ENCODE data around the gene TMEM86B. TPM values are rescaled to one million over a fixed set of nuclear protein-coding genes. Genes with fewer than 3 reads are reported as not detected.
"Not testable (repeated sequence)": the region's sequence is repeated elsewhere in the genome, so short reads cannot be mapped to it uniquely, and the experiment has no call there.

Gene TMEM86B
- total and polyA plus RNA-seq, 3 donors from 2014 or later = 12.8 to 13.9 (median 13.4) TPM

DNA sequence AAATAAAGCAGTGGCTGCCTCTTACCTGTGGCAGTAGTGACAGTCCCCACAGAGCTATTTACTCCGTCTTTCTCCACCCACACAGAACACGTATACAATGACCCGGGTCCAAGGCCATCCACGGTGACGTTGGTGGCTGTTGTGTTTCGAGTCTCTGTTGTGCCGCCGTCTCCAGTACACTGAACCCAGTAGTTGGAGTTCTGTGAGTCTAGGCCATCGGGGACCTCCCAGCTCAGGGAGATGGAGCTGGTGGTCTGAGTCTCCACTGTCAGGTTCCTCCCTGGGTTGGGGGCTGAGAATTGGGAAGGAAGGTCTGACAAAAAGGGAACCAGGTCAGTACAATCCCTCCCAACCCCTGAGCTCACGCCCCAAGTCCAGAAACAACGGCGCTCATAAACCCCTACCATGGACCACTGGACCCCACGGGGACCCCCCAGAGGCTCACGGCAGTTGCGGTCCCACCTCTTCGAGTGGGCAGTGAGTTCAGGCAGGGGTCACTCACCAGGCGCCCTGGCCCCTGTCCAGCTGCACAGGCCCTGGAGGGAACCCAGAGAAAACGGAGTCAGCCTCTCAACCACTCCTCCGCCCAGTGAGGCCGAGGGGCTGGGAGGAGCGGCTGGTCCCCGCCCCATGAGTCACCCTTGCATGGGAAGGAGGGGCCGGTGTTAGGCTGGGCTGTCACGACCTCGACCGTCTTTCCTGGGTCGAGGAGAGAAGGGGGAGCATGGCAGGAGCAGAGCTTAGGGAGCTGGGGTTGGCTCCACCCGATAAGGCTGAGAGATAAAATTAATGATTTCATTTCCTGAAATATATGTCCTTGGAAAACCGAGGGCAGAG, 21.7 kb downstream of the TMEM86B start:
- intact Hi-C loops (cut with DNase I; ENCODE audit: low total_unique reads) = no loop called here
- peak; percentile 85 for DNase-seq
- H3K4me1 ChIP-seq = peaks cover 5% of the 10 kb centered on the region
- H3K9me3 ChIP-seq = no peaks in the 10 kb centered on the region
- TF ChIP-seq POLR2A (IDR thresholded peaks at IDR 0.05) = no peak
- TF ChIP-seq CTCF (IDR thresholded peaks at IDR 0.05) = no peak
- no peaks in the 10 kb centered on the region for H3K27me3 ChIP-seq
- WGBS, 2 donors = 23 to 48% methylated on average over 15 to 29 of the region's 29 CpGs
- H3K4me3 ChIP-seq = no peak overlapping the region
- H3K27ac ChIP-seq = no peak overlapping the region
- no peaks in the 10 kb centered on the region for H3K36me3 ChIP-seq (ENCODE audit: low read depth, missing control alignments)

GRCh38 chr19:55202199-55202598, 26.4 kb downstream of the TMEM86B start:
- H3K27ac ChIP-seq; H3K9me3 ChIP-seq; intact Hi-C loops (cut with DNase I; ENCODE audit: low total_unique reads); H3K4me3 ChIP-seq; H3K27me3 ChIP-seq; H3K4me1 ChIP-seq; DNase-seq; H3K36me3 ChIP-seq (ENCODE audit: low read depth, missing control alignments): not testable (repeated sequence)
- 72 to 78% methylated on average over 10 of the region's 10 CpGs for WGBS, 2 donors

GRCh38 chr19:55199620-55200204, 28.9 kb downstream of the TMEM86B start:
- Histone ChIP-seq H3K4me1 (no peaks in the 10 kb centered on the region), H3K9me3 (no peaks in the 10 kb centered on the region), H3K27ac (no peak overlapping the region), H3K36me3 (ENCODE audit: low read depth, missing control alignments) (no peaks in the 10 kb centered on the region), H3K27me3 (no peaks in the 10 kb centered on the region), H3K4me3 (no peak overlapping the region)
- intact Hi-C loops (cut with DNase I; ENCODE audit: low total_unique reads) = no loop called here
- TF ChIP-seq CTCF (IDR thresholded peaks at IDR 0.05) (no peak), POLR2A (IDR thresholded peaks at IDR 0.05) (no peak)
- WGBS, 2 donors = 74 to 79% methylated on average over 5 of the region's 5 CpGs
- no peak for DNase-seq

DNA sequence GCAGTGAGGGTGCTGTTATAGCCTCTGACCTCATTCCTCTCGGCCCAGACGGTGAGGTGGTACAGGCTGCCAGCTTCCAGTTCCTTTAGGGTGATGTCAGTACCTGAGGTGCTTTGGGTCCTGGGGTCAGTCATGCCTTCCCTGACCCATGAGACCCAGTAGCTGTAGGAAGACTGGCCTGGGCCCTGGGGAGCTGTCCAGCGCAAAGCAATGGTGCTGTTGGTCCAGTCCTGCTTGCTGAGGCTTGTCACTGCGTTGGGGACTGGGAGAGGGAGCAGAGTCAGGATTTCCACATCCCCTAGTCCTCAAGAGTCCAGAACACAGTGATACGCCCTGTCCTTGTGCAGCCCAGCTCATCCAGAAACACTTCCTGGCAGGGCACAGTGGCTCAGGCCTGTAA, 29.9 kb downstream of the TMEM86B start:
- H3K36me3 ChIP-seq (ENCODE audit: low read depth, missing control alignments) = no peaks in the 10 kb centered on the region
- no peak for DNase-seq
- intact Hi-C loops (cut with DNase I; ENCODE audit: low total_unique reads) = no loop called here
- H3K27ac ChIP-seq = no peak overlapping the region
- H3K27me3 ChIP-seq = no peaks in the 10 kb centered on the region
- no peak overlapping the region for H3K4me3 ChIP-seq
- H3K9me3 ChIP-seq = no peaks in the 10 kb centered on the region
- TF ChIP-seq CTCF (IDR thresholded peaks at IDR 0.05) (no peak), POLR2A (IDR thresholded peaks at IDR 0.05) (no peak)
- 64 to 92% methylated on average over 2 to 5 of the region's 5 CpGs for WGBS, 2 donors
- H3K4me1 ChIP-seq = no peaks in the 10 kb centered on the region

- no peak for DNase-seq
- Histone ChIP-seq H3K4me1 (no peaks in the 10 kb centered on the region), H3K36me3 (ENCODE audit: low read depth, missing control alignments) (no peaks in the 10 kb centered on the region), H3K4me3 (no peak overlapping the region), H3K27ac (no peak overlapping the region), H3K9me3 (no peaks in the 10 kb centered on the region), H3K27me3 (no peaks in the 10 kb centered on the region)
- intact Hi-C loops (cut with DNase I; ENCODE audit: low total_unique reads) = no loop called here
- WGBS, 2 donors = 75 to 77% methylated on average over 4 of the region's 4 CpGs
- TF ChIP-seq POLR2A (IDR thresholded peaks at IDR 0.05) = no peak
- no peak for TF ChIP-seq CTCF (IDR thresholded peaks at IDR 0.05)
Measured at GRCh38 chr19:55197528-55197927, 31.0 kb downstream of the TMEM86B start.

All from testis (tissue), 3 donors.